ENCODE measurements around the gene MTERF4.

DNA sequence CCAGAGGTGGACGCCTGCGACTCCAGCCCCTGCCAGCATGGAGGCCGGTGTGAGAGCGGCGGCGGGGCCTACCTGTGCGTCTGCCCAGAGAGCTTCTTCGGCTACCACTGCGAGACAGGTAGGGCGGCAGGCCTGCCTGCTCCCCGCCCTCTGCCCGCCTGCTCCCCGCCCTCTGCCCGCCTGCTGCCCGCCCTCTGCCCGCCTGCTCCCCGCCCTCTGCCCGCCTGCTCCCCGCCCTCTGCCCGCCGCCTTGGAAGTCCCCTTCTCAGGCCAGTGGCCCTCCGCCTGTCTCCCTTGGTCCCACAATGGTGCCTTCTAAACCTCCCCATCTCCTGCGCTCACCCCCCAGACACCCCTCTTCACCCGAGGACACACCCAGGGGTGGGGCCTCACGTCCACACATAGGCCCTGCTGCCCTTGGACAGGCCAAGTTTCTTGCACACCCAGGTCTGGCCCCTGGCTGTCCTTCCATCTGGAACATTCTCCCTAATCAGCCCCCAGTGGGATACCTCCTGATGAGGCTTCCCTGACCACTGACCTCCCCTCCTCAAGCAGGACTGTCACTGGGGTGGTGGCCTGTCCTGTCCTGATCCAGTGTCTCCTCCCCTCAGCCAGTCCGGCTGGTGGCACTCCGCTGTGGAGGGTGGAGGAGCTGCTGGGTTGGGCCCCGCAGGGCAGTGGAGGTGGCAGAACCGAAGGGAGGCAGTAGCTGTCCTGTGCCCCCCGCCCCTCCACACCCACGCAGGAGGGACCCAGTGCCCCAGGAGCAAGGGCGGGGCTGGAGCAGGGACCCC lies 37.9 kb downstream of the MTERF4 start:
- TF ChIP-seq SMAD3 (CRISPR knock-in tag; IDR thresholded peaks at IDR 0.05) (no peak), ESRRA (CRISPR knock-in tag; IDR thresholded peaks at IDR 0.05; ENCODE audit: low read depth) (no peak), NFE2L1 (CRISPR knock-in tag; IDR thresholded peaks at IDR 0.05; ENCODE audit: borderline replicate concordance) (no peak), MAZ (IDR thresholded peaks at IDR 0.05; ENCODE audit: borderline replicate concordance, low read depth, low read length) (no peak), MAZ (CRISPR knock-in tag; IDR thresholded peaks at IDR 0.05; ENCODE audit: low read depth) (no peak), SNRNP70 (IDR thresholded peaks at IDR 0.05; ENCODE audit: low read depth, low read length) (no peak)
- TF ChIP-seq, protein P1, sequence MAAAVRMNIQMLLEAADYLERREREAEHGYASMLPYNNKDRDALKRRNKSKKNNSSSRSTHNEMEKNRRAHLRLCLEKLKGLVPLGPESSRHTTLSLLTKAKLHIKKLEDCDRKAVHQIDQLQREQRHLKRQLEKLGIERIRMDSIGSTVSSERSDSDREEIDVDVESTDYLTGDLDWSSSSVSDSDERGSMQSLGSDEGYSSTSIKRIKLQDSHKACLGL (CRISPR knock-in tag; IDR thresholded peaks at IDR 0.05) = no peak
- TF ChIP-seq, protein P2, sequence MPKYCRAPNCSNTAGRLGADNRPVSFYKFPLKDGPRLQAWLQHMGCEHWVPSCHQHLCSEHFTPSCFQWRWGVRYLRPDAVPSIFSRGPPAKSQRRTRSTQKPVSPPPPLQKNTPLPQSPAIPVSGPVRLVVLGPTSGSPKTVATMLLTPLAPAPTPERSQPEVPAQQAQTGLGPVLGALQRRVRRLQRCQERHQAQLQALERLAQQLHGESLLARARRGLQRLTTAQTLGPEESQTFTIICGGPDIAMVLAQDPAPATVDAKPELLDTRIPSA (CRISPR knock-in tag; IDR thresholded peaks at IDR 0.05; ENCODE audit: borderline replicate concordance) = no peak
- TF ChIP-seq, protein P3, sequence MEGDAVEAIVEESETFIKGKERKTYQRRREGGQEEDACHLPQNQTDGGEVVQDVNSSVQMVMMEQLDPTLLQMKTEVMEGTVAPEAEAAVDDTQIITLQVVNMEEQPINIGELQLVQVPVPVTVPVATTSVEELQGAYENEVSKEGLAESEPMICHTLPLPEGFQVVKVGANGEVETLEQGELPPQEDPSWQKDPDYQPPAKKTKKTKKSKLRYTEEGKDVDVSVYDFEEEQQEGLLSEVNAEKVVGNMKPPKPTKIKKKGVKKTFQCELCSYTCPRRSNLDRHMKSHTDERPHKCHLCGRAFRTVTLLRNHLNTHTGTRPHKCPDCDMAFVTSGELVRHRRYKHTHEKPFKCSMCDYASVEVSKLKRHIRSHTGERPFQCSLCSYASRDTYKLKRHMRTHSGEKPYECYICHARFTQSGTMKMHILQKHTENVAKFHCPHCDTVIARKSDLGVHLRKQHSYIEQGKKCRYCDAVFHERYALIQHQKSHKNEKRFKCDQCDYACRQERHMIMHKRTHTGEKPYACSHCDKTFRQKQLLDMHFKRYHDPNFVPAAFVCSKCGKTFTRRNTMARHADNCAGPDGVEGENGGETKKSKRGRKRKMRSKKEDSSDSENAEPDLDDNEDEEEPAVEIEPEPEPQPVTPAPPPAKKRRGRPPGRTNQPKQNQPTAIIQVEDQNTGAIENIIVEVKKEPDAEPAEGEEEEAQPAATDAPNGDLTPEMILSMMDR (CRISPR knock-in tag; IDR thresholded peaks at IDR 0.05) = no peak
- TF ChIP-seq, protein P4, sequence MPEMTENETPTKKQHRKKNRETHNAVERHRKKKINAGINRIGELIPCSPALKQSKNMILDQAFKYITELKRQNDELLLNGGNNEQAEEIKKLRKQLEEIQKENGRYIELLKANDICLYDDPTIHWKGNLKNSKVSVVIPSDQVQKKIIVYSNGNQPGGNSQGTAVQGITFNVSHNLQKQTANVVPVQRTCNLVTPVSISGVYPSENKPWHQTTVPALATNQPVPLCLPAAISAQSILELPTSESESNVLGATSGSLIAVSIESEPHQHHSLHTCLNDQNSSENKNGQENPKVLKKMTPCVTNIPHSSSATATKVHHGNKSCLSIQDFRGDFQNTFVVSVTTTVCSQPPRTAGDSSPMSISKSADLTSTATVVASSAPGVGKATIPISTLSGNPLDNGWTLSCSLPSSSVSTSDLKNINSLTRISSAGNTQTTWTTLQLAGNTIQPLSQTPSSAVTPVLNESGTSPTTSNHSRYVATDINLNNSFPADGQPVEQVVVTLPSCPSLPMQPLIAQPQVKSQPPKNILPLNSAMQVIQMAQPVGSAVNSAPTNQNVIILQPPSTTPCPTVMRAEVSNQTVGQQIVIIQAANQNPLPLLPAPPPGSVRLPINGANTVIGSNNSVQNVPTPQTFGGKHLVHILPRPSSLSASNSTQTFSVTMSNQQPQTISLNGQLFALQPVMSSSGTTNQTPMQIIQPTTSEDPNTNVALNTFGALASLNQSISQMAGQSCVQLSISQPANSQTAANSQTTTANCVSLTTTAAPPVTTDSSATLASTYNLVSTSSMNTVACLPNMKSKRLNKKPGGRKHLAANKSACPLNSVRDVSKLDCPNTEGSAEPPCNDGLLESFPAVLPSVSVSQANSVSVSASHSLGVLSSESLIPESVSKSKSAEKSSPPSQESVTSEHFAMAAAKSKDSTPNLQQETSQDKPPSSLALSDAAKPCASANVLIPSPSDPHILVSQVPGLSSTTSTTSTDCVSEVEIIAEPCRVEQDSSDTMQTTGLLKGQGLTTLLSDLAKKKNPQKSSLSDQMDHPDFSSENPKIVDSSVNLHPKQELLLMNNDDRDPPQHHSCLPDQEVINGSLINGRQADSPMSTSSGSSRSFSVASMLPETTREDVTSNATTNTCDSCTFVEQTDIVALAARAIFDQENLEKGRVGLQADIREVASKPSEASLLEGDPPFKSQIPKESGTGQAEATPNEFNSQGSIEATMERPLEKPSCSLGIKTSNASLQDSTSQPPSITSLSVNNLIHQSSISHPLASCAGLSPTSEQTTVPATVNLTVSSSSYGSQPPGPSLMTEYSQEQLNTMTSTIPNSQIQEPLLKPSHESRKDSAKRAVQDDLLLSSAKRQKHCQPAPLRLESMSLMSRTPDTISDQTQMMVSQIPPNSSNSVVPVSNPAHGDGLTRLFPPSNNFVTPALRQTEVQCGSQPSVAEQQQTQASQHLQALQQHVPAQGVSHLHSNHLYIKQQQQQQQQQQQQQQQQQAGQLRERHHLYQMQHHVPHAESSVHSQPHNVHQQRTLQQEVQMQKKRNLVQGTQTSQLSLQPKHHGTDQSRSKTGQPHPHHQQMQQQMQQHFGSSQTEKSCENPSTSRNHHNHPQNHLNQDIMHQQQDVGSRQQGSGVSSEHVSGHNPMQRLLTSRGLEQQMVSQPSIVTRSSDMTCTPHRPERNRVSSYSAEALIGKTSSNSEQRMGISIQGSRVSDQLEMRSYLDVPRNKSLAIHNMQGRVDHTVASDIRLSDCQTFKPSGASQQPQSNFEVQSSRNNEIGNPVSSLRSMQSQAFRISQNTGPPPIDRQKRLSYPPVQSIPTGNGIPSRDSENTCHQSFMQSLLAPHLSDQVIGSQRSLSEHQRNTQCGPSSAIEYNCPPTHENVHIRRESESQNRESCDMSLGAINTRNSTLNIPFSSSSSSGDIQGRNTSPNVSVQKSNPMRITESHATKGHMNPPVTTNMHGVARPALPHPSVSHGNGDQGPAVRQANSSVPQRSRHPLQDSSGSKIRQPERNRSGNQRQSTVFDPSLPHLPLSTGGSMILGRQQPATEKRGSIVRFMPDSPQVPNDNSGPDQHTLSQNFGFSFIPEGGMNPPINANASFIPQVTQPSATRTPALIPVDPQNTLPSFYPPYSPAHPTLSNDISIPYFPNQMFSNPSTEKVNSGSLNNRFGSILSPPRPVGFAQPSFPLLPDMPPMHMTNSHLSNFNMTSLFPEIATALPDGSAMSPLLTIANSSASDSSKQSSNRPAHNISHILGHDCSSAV (CRISPR knock-in tag; IDR thresholded peaks at IDR 0.05; ENCODE audit: borderline replicate concordance) = no peak
- TF ChIP-seq, protein P5, sequence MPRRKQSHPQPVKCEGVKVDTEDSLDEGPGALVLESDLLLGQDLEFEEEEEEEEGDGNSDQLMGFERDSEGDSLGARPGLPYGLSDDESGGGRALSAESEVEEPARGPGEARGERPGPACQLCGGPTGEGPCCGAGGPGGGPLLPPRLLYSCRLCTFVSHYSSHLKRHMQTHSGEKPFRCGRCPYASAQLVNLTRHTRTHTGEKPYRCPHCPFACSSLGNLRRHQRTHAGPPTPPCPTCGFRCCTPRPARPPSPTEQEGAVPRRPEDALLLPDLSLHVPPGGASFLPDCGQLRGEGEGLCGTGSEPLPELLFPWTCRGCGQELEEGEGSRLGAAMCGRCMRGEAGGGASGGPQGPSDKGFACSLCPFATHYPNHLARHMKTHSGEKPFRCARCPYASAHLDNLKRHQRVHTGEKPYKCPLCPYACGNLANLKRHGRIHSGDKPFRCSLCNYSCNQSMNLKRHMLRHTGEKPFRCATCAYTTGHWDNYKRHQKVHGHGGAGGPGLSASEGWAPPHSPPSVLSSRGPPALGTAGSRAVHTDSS (CRISPR knock-in tag; conservative IDR thresholded peaks at IDR 0.05) = no peak
